Mesodermal cell (in vitro differentiated cells): ENCODE data around the gene NSL1.

ENCODE experiments used
- H3K27ac ChIP-seq: 2 replicates; pipeline ENCODE4 v1.7.0; 2013; ENCODE audit warnings: mild to moderate bottlenecking, low read depth, low read length, moderate library complexity; ENCODE audit not compliant: severe bottlenecking
- H3K36me3 ChIP-seq: 2 replicates; pipeline ENCODE4 v1.7.1; 2013; ENCODE audit warnings: mild to moderate bottlenecking, low read length, moderate library complexity; ENCODE audit not compliant: control insufficient read depth, insufficient read depth
- H3K4me1 ChIP-seq: one replicate; pipeline ENCODE4 v1.7.1; 2013; ENCODE audit warnings: mild to moderate bottlenecking, low read length; ENCODE audit not compliant: insufficient read depth, control insufficient read depth, poor library complexity, severe bottlenecking
- H3K4me3 ChIP-seq: 2 replicates; pipeline ENCODE4 v1.7.0; 2013; ENCODE audit warnings: low read length, control low read depth, mild to moderate bottlenecking; ENCODE audit not compliant: insufficient read depth, poor library complexity, severe bottlenecking; ENCODE audit errors: extremely low read depth
- H3K9me3 ChIP-seq: 2 replicates; pipeline ENCODE4 v1.7.1; 2013; ENCODE audit warnings: mild to moderate bottlenecking, low read length, moderate library complexity; ENCODE audit not compliant: control insufficient read depth
- WGBS, 2 experiments: methylation state at CpG; one replicate each; pipeline ENCODE4 v1.1.5; 2013; ENCODE audit warnings: missing lambda C conversion rate in 2 of 2; ENCODE audit not compliant: insufficient coverage in 2 of 2; 5-methylcytosine and 5-hydroxymethylcytosine counted together

Gene NSL1

GRCh38 chr1:212685429-212685828, 106.1 kb downstream of the NSL1 start:
- Histone ChIP-seq H3K27ac (no peak overlapping the region), H3K4me1 (no peaks in the 10 kb centered on the region), H3K4me3 (no peak overlapping the region), H3K9me3 (no peaks in the 10 kb centered on the region), H3K36me3 (no peaks in the 10 kb centered on the region)
- 100% methylated on average over 1 of the region's 2 CpGs; no CpG with 5 or more reads in 1 of the 2 experiments for WGBS, 2 experiments

DNA sequence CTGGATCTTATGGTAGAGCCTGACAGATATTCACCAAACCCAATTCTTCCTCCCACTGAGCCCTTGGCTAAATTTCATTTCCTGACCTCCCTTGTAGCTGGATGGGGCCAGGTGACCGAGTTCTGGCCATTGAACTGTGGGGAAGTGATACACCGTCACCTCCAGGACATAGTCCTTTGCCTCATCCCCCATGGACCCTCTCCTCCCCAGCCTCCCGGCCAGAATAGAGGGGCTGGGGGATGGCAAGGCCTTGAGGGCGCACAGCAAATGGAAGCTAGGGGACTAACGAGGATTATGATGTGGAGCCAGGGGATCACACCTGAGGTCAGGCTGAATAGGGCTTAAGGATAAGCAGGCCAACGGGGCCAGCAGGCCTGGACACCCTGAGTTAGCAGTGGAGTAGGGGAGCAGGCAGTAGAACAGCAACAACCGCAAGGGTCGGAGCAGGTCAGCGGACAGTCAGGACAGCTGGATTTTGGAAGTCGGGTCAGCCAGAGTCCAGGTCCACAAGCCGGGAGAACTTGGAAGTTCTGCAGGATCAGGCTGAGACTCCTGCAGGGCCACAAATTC, 107.0 kb downstream of the NSL1 start:
- H3K27ac ChIP-seq, result no peak overlapping the region
- 91 to 96% methylated on average over 9 of the region's 11 CpGs for WGBS, 2 experiments

GRCh38 chr1:212684076-212684475, 107.5 kb downstream of the NSL1 start:
- Histone ChIP-seq H3K9me3 (no peaks in the 10 kb centered on the region), H3K27ac (no peak overlapping the region), H3K4me1 (no peaks in the 10 kb centered on the region), H3K36me3 (no peaks in the 10 kb centered on the region), H3K4me3 (no peak overlapping the region)
- WGBS, 2 experiments, result 93% methylated on average over 6 of the region's 6 CpGs

More for the DNA sequence above, 107.0 kb downstream of the NSL1 start:
- Histone ChIP-seq H3K4me1 (no peaks in the 10 kb centered on the region), H3K9me3 (no peaks in the 10 kb centered on the region), H3K4me3 (no peak overlapping the region), H3K36me3 (no peaks in the 10 kb centered on the region)

- Histone ChIP-seq H3K36me3 (no peaks in the 10 kb centered on the region), H3K4me3 (no peak overlapping the region), H3K27ac (no peak overlapping the region), H3K9me3 (no peaks in the 10 kb centered on the region), H3K4me1 (no peaks in the 10 kb centered on the region)
- 60 to 71% methylated on average over 4 to 6 of the region's 7 CpGs for WGBS, 2 experiments
Observed at GRCh38 chr1:212683357-212683722, 108.2 kb downstream of the NSL1 start.

- H3K4me1 ChIP-seq, result no peaks in the 10 kb centered on the region
- H3K27ac ChIP-seq, result no peak overlapping the region
- no peak overlapping the region for H3K4me3 ChIP-seq
- no peaks in the 10 kb centered on the region for H3K36me3 ChIP-seq
- H3K9me3 ChIP-seq, result no peaks in the 10 kb centered on the region
- 28 to 29% methylated on average over 1 to 2 of the region's 4 CpGs for WGBS, 2 experiments
Observed at GRCh38 chr1:212680680-212681389, 110.7 kb downstream of the NSL1 start.

- Histone ChIP-seq H3K9me3 (no peaks in the 10 kb centered on the region), H3K4me3 (no peak overlapping the region), H3K36me3 (no peaks in the 10 kb centered on the region), H3K27ac (no peak overlapping the region), H3K4me1 (no peaks in the 10 kb centered on the region)
- 88 to 94% methylated on average over 7 to 8 of the region's 11 CpGs for WGBS, 2 experiments
Observed at GRCh38 chr1:212678456-212679410, 112.8 kb downstream of the NSL1 start.

DNA sequence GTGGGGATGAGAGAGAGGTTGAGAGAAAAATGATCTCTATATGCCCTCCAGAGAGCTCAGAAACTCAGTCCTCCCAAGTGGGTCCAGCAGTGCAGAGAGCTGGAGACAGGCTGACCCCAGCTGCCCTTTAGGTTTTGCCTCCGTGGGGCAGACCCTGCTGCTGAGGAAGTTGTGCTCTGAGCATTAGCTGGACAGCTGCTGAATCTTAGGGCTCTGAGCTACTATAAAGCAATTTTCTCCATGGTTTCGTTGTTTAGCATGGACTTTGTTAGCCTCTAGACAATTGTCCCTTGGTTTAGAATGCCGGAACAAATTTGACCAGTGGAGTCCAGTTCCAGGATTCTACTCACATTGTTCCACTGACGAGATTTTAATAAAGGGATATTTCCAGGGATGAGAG, 114.0 kb downstream of the NSL1 start:
- Histone ChIP-seq H3K4me3 (no peak overlapping the region), H3K36me3 (no peaks in the 10 kb centered on the region), H3K4me1 (no peaks in the 10 kb centered on the region), H3K9me3 (no peaks in the 10 kb centered on the region), H3K27ac (no peak overlapping the region)
- WGBS, 2 experiments, result 88 to 91% methylated on average over 3 to 4 of the region's 4 CpGs

DNA sequence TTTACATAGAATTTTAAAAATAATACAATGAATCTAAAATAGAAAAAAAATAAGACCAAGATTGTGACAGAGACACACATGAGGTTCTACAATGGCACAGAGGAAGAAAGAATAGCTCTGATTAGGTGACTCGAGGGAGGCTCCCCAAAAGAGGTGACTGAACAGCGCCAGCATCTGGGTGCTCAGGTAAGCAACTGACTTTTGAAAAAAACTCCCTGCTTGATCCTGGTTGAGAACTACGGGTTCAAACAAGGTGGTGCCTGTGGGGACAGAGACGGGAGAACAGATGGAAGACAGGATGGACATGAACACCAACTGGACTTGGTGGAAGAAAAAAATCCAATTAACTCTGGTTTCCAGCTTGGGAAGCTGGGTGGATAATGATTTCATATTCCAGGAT, 114.4 kb downstream of the NSL1 start:
- WGBS, 2 experiments, result 89 to 100% methylated on average over 3 to 4 of the region's 4 CpGs
- Histone ChIP-seq H3K36me3 (no peaks in the 10 kb centered on the region), H3K9me3 (no peaks in the 10 kb centered on the region), H3K4me1 (no peaks in the 10 kb centered on the region), H3K4me3 (no peak overlapping the region), H3K27ac (no peak overlapping the region)
